SK-N-MC (cell line): Measurements from ENCODE around the gene ADI1.

Experiments used
- EZH2 ChIP-seq: fragments of 200-600 bp; sonication (generic); IDR thresholded peaks from one replicate; pipeline ENCODE4 v1.6.1; 2017; ENCODE audit warnings: antibody characterized with exemption
- FOXP2 ChIP-seq: optimal IDR thresholded peaks from 2 replicates; pipeline ENCODE3; 2011; ENCODE audit warnings: mild to moderate bottlenecking, moderate library complexity; ENCODE audit not compliant: insufficient read depth; ENCODE audit errors: extremely low read length, control extremely low read depth
- POLR2AphosphoS5 ChIP-seq: IDR thresholded peaks from 2 replicates; pipeline ENCODE4 v1.6.1; 2012; ENCODE audit warnings: mild to moderate bottlenecking, low read depth, low read length, borderline replicate concordance

DNA sequence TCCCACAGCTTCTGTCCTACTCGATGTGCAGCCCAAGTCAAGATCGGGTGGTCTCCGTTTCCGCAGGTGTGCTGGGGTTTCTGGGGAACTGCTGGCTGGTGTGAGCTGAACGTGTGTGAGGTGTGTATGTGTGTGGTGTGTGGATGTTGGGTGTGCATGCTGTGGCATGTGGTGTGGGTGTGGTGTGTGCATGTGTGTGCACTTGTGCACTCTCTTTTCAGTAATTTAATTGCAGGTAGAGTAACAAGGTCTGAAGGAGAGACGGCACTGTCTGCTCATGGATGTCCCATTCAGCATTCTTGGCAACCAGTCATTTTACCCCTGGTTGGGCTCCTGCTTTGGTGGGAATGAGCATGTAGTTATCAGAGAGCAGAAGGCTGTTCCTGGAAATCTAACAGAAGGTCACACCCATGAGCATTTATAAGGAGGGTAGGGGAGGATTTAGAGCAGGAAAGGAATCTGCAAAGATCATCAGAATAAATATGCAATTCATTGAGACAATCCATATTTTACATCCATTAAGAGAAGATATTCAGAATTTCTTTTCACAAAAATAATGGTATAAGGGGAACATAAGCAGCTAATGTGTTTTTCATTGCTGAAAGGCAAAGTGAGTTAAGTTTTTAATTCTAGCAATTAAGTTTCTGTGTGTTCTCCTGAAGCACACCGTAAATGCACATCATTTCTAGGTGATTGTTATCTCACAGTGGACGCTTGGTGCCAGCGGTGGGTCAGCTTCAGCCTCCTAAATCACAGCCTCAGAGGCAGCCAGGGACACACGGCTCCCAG is 60.7 kb downstream of the ADI1 start:
- TF ChIP-seq EZH2 (no peak), POLR2AphosphoS5 (no peak), FOXP2 (no peak)
